ENCODE data around the gene MAST3.

- TF ChIP-seq, protein P1, sequence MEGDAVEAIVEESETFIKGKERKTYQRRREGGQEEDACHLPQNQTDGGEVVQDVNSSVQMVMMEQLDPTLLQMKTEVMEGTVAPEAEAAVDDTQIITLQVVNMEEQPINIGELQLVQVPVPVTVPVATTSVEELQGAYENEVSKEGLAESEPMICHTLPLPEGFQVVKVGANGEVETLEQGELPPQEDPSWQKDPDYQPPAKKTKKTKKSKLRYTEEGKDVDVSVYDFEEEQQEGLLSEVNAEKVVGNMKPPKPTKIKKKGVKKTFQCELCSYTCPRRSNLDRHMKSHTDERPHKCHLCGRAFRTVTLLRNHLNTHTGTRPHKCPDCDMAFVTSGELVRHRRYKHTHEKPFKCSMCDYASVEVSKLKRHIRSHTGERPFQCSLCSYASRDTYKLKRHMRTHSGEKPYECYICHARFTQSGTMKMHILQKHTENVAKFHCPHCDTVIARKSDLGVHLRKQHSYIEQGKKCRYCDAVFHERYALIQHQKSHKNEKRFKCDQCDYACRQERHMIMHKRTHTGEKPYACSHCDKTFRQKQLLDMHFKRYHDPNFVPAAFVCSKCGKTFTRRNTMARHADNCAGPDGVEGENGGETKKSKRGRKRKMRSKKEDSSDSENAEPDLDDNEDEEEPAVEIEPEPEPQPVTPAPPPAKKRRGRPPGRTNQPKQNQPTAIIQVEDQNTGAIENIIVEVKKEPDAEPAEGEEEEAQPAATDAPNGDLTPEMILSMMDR (IDR thresholded peaks at IDR 0.05), result no peak
- TF ChIP-seq NFYB (CRISPR knock-in tag; conservative IDR thresholded peaks at IDR 0.05; ENCODE audit: low read depth), result no peak
- TF ChIP-seq SP1 (CRISPR knock-in tag; conservative IDR thresholded peaks at IDR 0.05), result no peak
- no peak for TF ChIP-seq FOXP4 (CRISPR knock-in tag; IDR thresholded peaks at IDR 0.05)
- no peak for TF ChIP-seq ETV6 (CRISPR knock-in tag; IDR thresholded peaks at IDR 0.05)
- no peak for TF ChIP-seq FOXJ3 (CRISPR knock-in tag; IDR thresholded peaks at IDR 0.05; ENCODE audit: borderline replicate concordance)
These were observed 7.9 kb upstream of the MAST3 start for GRCh38 chr19:18089726-18090125.

Measured in WTC11 (cell line).